ENCODE results near the gene ZFYVE28.

Gene ZFYVE28

GRCh38 chr4:2299794-2300193 is 118.7 kb downstream of the ZFYVE28 start:
- no peak for DNase-seq

- no peak for DNase-seq
Observed at GRCh38 chr4:2298532-2298991, 119.9 kb downstream of the ZFYVE28 start.

DNA sequence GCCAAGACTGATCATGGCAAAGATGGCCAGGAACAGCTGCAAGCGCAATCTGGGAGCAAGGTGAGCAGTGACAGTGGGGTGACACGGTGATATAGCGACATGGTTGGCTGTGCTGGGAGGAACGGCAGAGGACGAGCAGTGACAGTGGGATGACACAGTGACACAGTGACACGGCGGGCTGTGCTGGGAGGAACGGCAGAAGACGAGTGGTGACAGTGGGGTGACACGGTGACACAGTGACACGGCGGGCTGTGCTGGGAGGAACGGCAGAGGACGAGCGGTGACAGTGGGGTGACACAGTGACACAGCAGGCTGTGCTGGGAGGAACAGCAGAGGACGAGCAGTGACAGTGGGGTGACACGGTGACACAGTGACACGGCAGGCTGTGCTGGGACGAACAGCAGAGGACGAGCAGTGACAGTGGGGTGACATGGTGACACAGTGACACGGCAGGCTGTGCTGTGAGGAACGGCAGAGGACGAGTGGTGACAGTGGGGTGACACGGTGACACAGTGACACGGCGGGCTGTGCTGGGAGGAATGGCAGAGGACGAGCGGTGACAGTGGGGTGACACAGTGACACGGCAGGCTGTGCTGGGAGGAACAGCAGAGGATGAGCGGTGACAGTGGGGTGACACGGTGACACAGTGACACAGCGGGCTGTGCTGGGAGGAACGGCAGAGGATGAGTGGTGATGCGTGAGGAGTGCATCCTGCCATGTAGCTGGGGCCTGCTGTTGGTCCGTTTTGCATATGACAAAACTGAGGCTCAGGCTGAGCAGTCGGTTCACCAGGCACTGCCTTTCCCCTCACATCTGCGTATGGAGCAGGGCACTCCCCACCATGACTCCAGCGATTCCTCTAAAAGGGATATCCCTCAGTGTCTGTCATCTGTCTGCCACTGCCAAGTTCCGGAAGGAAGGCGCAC is 120.6 kb downstream of the ZFYVE28 start:
- no peak for DNase-seq

DNA sequence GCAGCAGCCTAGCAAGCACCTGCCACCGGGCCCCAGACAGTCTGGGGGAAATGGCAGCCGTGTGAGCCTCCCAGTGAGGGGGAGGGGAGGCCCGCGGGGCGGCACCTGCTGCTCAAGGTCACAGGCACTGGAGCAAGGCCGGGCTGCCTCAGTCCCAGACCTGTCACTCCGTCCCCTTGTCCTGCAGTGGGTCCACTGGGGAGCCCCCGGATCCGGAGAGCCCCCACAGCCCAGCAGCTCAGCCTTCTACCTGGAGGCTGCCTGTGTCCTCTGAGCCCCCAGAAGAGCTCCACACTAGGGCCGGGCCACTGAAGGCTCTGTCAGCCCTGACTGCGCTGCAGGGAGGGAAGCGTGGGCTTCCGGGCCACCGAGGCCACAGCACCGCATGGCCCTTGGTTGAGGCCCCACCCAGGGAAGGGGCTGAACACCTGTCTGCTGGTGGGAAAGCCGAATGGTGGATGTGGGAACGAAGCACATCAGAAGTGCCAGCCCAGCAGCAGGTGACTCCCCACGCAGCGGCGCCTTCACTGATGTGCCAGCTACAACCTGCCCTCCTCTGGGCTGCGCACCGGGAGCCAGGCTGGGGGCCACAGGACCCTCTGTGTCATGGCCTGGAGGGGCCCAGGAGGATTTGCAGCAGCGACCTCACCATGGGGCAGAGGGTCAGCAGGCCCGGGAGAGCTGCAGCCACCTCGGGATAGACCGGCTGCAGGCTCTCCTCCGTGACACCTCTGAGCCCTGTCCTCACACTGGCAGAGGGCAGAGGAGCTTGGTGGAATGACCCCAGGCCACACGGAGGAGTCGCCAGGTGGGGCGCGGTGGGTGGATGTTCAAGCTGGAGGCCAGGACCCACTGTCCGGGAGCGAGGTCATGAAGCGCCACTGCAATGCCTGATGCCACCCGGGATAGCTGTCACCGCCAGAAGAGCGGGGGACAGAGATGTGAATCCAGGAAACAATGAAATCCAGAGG is 121.5 kb downstream of the ZFYVE28 start:
- no peak for DNase-seq

DNA sequence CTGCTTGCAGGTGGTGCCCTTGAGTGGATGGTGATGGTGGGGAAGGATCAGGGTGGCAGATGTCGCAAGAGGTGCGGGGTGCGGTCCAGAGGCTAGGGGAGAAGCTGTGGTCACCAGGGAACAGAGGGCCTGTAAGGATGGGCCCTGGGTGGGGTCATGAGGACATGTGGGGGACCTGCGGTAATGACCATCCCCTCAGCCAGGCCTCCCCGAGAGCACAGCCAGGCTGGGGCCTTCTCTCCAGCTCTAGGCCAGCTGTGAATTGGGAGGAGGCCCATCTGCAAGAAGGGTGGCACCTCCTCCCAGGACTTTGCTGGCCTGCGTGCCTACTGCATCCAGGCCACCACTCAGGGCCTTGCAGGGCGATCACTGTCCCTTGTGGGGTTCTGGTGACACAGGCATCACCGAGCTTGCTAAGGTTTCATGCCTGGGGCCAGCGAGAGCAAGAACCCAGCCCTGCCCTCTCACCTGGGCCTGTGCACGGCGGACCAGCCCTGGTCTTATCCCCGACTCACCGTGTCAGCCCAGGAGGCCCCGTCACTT is 122.5 kb downstream of the ZFYVE28 start:
- no peak for DNase-seq

DNA sequence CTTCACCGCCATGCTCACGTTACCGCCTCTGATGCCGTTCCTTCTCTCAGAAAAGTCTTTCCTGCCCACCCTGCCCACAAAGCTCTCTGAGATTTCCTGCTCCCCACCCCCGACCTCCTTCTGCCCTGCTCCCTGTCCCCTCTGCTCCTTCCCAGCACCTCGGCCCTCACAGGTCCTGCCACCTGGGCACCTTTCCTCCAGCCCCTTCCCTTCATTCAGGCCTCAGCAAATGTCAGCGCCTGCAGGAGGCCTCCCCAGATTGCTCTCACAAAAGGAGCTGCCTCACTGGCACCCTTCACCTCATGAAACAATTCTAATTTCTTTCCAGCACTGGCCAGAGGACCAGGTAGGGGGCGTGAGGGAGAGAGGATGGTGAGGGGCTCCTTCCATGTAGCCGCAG is 122.9 kb downstream of the ZFYVE28 start:
- no peak for DNase-seq

- no peak for DNase-seq
Observed at GRCh38 chr4:2292646-2293108, 125.8 kb downstream of the ZFYVE28 start.

GRCh38 chr4:2291705-2292645 is 126.5 kb downstream of the ZFYVE28 start:
- no peak for DNase-seq

DNA sequence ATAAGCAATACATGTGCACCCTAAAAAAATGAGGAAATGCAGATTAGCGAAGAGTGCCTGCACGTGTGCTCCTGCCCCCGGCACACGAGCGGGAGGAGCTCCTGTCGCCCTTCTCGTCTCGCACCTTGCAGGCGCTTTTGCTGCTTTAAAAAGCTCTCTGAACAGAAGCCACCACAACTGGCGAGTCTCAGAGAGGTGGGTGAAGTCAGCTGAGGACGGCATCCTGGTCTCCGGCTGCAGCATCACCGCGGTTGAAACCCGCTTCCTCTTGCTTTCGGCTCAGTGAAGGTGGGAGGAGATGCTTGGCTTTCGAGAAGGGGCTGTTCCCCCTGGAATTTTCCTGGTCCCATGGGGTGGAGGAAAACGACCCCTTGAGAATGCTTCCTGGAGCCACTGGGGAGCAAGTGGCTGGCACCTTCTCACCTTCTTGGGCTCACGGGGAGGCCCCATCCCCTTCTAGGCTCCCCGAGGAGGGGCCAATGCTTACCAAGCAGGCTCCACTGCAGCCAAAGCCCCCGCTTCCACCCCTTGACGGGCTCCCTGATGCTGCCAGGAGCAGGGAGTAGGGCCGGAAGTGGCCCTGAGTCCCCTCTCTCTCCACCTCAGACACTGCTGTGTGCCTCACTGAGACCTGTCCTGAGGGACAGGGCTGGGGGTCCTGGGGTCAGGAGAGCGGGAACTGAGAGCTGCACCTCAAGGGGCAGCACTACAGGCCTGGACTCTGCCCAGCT is 127.3 kb downstream of the ZFYVE28 start:
- peak; percentile 82 to 87 for DNase-seq

GRCh38 chr4:2290488-2290887 is 128.0 kb downstream of the ZFYVE28 start:
- no peak for DNase-seq

DNA sequence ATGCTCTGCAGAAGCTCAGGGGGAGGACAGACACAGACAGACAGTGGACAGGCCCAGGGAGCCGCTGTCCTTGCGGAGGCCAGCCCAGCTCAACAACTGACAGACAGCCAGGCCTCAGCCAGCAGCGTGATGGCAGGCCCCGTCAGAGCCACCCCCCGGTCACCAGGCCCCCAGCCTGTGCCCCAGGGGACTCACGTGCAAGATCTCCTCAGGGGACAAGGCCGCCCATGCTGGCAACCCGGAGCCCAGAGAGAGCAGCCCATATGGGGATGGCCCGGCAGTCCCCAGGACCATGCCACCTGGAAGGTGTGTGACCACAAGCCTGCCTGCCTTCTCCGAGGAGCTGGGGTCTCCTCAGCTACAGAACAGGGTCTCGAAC is 128.5 kb downstream of the ZFYVE28 start:
- no peak for DNase-seq

GRCh38 chr4:2289311-2289954 is 129.0 kb downstream of the ZFYVE28 start:
- DNase-seq = no peak

GRCh38 chr4:2288051-2288541 is 130.3 kb downstream of the ZFYVE28 start:
- no peak for DNase-seq

- DNase-seq = peak in 1 of 2 donors; percentile 9
Observed at GRCh38 chr4:2287594-2287915, 130.9 kb downstream of the ZFYVE28 start.

GRCh38 chr4:2286904-2287593 is 131.4 kb downstream of the ZFYVE28 start:
- DNase-seq = peak in 1 of 2 donors; percentile 8

DNA sequence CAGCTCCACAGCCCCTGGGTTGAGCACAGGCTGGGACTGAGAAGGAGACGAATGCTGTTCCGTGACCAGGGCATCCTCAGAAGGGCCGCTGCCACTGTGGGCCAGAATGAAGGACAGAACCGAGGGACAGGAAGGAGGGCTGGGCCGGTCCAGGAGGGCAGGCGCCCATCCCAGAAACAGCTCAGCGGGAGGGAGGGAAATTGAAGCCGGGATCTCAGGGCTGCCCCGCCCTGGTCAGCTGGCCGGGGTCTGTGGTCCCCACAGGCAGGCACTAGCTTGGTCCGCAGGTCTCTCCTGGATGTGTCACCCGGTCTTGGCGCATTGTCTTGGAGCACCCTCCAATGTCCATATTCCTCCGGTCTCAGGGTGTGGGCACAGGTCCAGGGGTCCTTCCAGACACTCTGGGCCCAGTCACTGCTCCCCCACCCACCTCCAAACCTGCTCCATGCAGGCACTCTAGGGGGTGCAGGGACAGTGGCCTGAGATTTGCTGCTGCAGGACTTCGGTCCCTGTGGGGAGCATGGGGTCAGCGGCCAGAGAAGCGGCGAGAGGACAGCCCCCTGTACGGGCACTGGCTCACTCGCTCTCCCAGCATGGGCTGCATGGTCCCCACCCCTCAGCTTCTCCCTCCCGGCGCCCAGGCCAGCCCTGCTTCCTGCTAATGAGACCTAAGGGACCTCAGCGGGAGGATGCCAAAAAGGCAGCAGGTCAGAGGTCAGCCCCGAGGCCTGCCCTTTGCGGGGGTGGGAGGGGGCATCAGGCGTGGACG is 132.6 kb downstream of the ZFYVE28 start:
- no peak for DNase-seq

DNA sequence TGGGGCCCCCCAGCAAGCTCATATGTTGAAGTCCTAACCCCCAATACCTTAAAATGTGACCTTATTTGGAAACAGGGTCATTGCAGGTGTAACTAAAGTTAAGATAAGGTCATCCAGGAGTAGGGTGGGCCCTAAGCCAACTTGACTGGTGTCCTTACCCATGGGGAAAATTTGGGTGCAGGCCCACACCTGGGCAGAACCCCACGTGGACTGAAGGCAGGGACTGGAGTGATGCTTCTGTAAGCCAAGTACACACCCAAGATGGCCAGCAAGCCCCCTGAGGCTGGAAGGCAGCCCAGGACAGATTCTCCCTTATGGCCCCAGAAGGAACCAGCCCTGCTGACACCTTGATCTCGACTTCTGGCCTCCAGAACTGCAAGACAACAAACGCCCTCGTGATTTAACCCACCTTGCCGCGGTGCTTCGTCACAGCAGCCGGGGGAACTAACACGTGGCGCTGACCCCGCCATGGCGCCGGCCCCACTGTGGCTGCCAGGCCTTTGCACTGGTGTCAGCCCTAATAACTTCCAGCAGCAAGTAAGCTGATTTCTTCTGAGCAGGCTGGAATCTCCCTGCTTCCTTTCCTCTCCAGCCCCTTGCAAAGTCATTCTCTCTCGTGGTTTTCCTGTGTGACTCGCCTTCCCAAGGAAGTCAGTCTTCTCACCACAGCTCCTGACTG is 133.4 kb downstream of the ZFYVE28 start:
- DNase-seq = no peak

GRCh38 chr4:2284161-2284933 is 134.1 kb downstream of the ZFYVE28 start:
- DNase-seq = no peak

Data from CD4-positive, alpha-beta T cell treated with Interleukin-4 for 1 hour (primary cell).